SH-SY5Y (cell line): ENCODE measurements around the gene TGFBR3.

Experiments used
- GATA2 ChIP-seq: IDR thresholded peaks from 2 replicates; pipeline ENCODE4 v1.6.1; 2011; ENCODE audit warnings: mild to moderate bottlenecking, low read depth, low read length
- GATA3 ChIP-seq: IDR thresholded peaks from 2 replicates; pipeline ENCODE4 v1.6.1; 2011; ENCODE audit warnings: low read depth, mild to moderate bottlenecking, low read length, moderate library complexity

DNA sequence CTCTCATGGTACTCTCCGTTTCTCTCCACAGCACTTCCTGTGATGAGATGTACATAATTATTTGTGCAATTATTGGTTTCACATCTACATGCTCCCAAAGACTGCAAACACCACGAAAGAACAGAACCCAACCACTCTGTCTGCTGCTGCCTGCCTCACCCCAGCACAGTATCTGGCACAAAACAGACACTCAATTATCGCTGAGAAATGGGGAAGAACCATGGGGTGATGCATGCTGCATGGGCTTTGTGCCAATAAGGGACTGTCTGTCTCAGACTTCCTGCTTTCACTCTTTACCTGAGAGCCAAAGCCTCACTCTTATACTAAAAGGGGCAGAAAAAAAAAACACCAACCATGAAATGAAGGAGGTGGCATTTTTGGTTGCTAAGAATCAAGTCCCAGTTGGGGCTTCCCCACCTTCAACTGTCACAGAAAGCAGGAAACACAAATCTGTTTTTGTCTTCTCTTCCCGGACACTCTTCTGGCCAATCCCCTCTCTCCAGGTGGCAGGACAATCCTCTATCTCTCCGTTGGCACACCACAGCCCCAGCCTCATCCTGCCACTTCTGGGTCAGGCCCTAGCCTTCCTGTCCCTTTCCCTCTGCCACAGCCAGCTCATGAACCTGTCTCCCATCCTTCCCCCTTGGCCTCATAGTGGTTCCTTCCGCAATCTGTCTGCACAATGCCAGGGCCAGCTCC is 82.0 kb downstream of the TGFBR3 start:
- TF ChIP-seq GATA2: no peak
- no peak for TF ChIP-seq GATA3
